ENCODE measurements around the gene ALDH1B1.

ALDH1B1 gene

GRCh38 chr9:38418366-38418765, 25.9 kb downstream of the ALDH1B1 start:
- no peak for DNase-seq

- DNase-seq = no peak
These were observed 26.7 kb downstream of the ALDH1B1 start for GRCh38 chr9:38419181-38419580.

- DNase-seq = peak; percentile 10
These were observed 29.2 kb downstream of the ALDH1B1 start for GRCh38 chr9:38421498-38422211.

GRCh38 chr9:38422555-38423260, 30.2 kb downstream of the ALDH1B1 start:
- DNase-seq = no peak

GRCh38 chr9:38423273-38423972, 30.9 kb downstream of the ALDH1B1 start:
- no peak for DNase-seq

- peak; percentile 60 for DNase-seq
These were observed 31.7 kb downstream of the ALDH1B1 start, which contains the start of gene IGFBPL1 for GRCh38 chr9:38423973-38424843. TSS of gene IGFBPL1 (minus strand) at chr9:38424454. CDS start at chr9:38424424, 30 bp downstream.

- DNase-seq = no peak
These were observed 32.4 kb downstream of the ALDH1B1 start for GRCh38 chr9:38424918-38425317.

GRCh38 chr9:38428062-38428461, 35.6 kb downstream of the ALDH1B1 start:
- DNase-seq = no peak

- no peak for DNase-seq
These were observed 38.6 kb downstream of the ALDH1B1 start for GRCh38 chr9:38431116-38431515.

GRCh38 chr9:38432922-38433510, 40.5 kb downstream of the ALDH1B1 start:
- DNase-seq = peak; percentile 39

GRCh38 chr9:38434365-38434764, 41.9 kb downstream of the ALDH1B1 start:
- no peak for DNase-seq

- no peak for DNase-seq
These were observed 42.4 kb downstream of the ALDH1B1 start for GRCh38 chr9:38434853-38435252.

GRCh38 chr9:38435521-38435920, 43.0 kb downstream of the ALDH1B1 start:
- no peak for DNase-seq

GRCh38 chr9:38436708-38437107, 44.2 kb downstream of the ALDH1B1 start:
- no peak for DNase-seq

GRCh38 chr9:38437193-38437823, 44.8 kb downstream of the ALDH1B1 start:
- DNase-seq = no peak

GRCh38 chr9:38439291-38439915, 46.9 kb downstream of the ALDH1B1 start:
- no peak for DNase-seq

- no peak for DNase-seq
These were observed 47.4 kb downstream of the ALDH1B1 start for GRCh38 chr9:38439916-38440301.

GRCh38 chr9:38440516-38440915, 48.0 kb downstream of the ALDH1B1 start:
- DNase-seq = no peak

GRCh38 chr9:38441347-38442085, 49.0 kb downstream of the ALDH1B1 start:
- DNase-seq = no peak

- DNase-seq = no peak
These were observed 50.1 kb downstream of the ALDH1B1 start for GRCh38 chr9:38442473-38443096.
